SU-DHL-6 (cell line): ENCODE results near the gene SLCO1A2.

Experiments used
- H2AFZ ChIP-seq: fragments of 200-600 bp; sonication (generic); 2 replicates; pipeline ENCODE4 v1.6.1; 2014; ENCODE audit warnings: low read depth, mild to moderate bottlenecking, moderate library complexity, mixed read lengths, antibody characterized with exemption, low read length; ENCODE audit not compliant: severe bottlenecking
- H3F3A ChIP-seq: fragments of 200-600 bp; shearing (Covaris generic); 2 replicates; pipeline ENCODE4 v1.6.0; 2016; ENCODE audit warnings: antibody characterized with exemption, mild to moderate bottlenecking; ENCODE audit not compliant: insufficient read depth
- H3K27ac ChIP-seq: fragments of 200-600 bp; sonication (generic); 2 replicates; pipeline ENCODE4 v1.5.1; 2016; ENCODE audit warnings: low read depth, mild to moderate bottlenecking, low read length, moderate library complexity, mixed read lengths
- H3K27me3 ChIP-seq: fragments of 200-600 bp; sonication (generic), shearing (Covaris generic); 2 replicates; pipeline ENCODE4 v1.6.0; 2014; ENCODE audit warnings: mild to moderate bottlenecking, low read length
- H3K36me3 ChIP-seq: fragments of 200-600 bp; sonication (generic); 2 replicates; pipeline ENCODE4 v1.6.1; 2014; ENCODE audit warnings: mild to moderate bottlenecking, low read length, mixed read lengths
- H3K4me2 ChIP-seq: fragments of 300-600, 200-600 bp; shearing (Covaris generic), sonication (generic); 2 replicates; pipeline ENCODE4 v1.6.0; 2014; ENCODE audit warnings: low read length, low read depth, mild to moderate bottlenecking; ENCODE audit not compliant: poor library complexity, severe bottlenecking
- H3K4me3 ChIP-seq: fragments of 200-600 bp; sonication (generic); 2 replicates; pipeline ENCODE4 v1.5.1; 2014; ENCODE audit warnings: antibody characterized with exemption, low read length, mild to moderate bottlenecking, mixed read lengths; ENCODE audit not compliant: insufficient read depth, poor library complexity, severe bottlenecking
- H3K79me2 ChIP-seq: fragments of 200-600 bp; sonication (generic); 2 replicates; pipeline ENCODE4 v1.6.1; 2014; ENCODE audit warnings: mild to moderate bottlenecking, low read length, moderate library complexity; ENCODE audit not compliant: insufficient read depth
- H3K9ac ChIP-seq: fragments of 200-600 bp; sonication (generic); 2 replicates; pipeline ENCODE4 v1.7.0; 2014; ENCODE audit warnings: mild to moderate bottlenecking, low read length
- H3K9me2 ChIP-seq: fragments of 200-600 bp; sonication (generic); replicated peaks from 2 replicates; pipeline ENCODE4 v1.6.1; 2014; ENCODE audit warnings: low read length; ENCODE audit not compliant: insufficient read depth
- H3K9me3 ChIP-seq: fragments of 200-600 bp; sonication (generic); 2 replicates; pipeline ENCODE4 v1.6.1; 2014; ENCODE audit warnings: low read length, mixed read lengths; ENCODE audit not compliant: insufficient read depth
- H4K20me1 ChIP-seq: fragments of 200-600 bp; sonication (generic); 2 replicates; pipeline ENCODE4 v1.6.1; 2014; ENCODE audit warnings: low read depth, mild to moderate bottlenecking, antibody characterized with exemption, low read length, moderate library complexity, mixed read lengths
- EZH2phosphoT487 ChIP-seq: fragments of 200-600 bp; sonication (generic), shearing (Covaris generic); conservative IDR thresholded peaks from 2 replicates; pipeline ENCODE4 v1.6.1; 2018; ENCODE audit warnings: mild to moderate bottlenecking, antibody characterized with exemption, low read length, moderate library complexity, mixed read lengths
- TF ChIP-seq, protein P1 (sequence below): fragments of 200-600 bp; sonication (generic); IDR thresholded peaks from one replicate; pipeline ENCODE4 v1.5.1; 2017; ENCODE audit warnings: antibody characterized with exemption, mild to moderate bottlenecking, low read length, moderate library complexity; ENCODE audit not compliant: insufficient read depth, poor library complexity, severe bottlenecking

SLCO1A2 gene

DNA sequence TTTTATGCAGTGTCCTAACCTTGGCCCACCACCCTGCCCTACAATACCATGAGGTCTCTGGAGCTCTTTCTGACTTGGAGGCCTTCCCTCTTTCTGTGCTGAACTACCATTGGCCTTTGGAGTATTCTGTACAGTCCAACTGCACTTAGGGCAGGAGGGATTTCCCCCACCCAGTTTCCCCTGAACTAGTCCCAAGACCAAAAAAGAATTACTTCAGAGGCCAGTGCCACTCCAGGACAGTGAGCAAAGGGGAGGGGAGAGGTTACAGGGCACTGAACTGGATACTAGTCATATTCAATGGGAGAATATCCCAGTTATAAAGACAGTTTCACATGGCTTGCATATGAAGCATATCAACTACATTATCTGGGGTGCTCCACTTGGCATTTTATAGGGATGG is 6.1 kb downstream of the SLCO1A2 start:
- H3K36me3 ChIP-seq: no peaks in the 10 kb centered on the region
- H4K20me1 ChIP-seq: no peaks in the 10 kb centered on the region
- peaks cover 18% of the 10 kb centered on the region; the same call in 1 of the 2 replicates for H3K9me3 ChIP-seq

DNA sequence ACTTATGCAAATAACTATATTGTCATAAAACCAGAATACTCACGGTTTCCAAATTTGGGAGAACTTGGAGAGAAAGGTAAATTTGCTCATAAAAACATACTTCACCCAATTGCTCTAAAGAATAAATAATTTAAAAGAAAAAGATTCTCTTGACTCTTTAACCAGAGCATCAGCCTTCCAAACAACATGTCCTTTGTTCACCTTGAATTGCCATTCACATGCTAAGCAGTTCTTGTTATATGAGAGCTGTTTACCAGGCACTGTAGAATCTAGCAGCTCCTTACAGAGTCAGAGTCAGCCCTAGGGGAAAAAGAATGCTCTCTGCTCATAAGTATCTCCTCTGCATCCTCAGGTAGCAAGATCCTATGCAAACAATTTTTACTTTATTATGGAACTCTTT is 10.2 kb downstream of the SLCO1A2 start:
- H2AFZ ChIP-seq: no peak overlapping the region
- no peak overlapping the region for H3K4me2 ChIP-seq
- H3K79me2 ChIP-seq: no peaks in the 10 kb centered on the region
- no peak for TF ChIP-seq EZH2phosphoT487
- TF ChIP-seq, protein P1, sequence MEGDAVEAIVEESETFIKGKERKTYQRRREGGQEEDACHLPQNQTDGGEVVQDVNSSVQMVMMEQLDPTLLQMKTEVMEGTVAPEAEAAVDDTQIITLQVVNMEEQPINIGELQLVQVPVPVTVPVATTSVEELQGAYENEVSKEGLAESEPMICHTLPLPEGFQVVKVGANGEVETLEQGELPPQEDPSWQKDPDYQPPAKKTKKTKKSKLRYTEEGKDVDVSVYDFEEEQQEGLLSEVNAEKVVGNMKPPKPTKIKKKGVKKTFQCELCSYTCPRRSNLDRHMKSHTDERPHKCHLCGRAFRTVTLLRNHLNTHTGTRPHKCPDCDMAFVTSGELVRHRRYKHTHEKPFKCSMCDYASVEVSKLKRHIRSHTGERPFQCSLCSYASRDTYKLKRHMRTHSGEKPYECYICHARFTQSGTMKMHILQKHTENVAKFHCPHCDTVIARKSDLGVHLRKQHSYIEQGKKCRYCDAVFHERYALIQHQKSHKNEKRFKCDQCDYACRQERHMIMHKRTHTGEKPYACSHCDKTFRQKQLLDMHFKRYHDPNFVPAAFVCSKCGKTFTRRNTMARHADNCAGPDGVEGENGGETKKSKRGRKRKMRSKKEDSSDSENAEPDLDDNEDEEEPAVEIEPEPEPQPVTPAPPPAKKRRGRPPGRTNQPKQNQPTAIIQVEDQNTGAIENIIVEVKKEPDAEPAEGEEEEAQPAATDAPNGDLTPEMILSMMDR: no peak
- no peaks in the 10 kb centered on the region for H3K9me2 ChIP-seq
- H3F3A ChIP-seq: no peaks in the 10 kb centered on the region
- H3K27ac ChIP-seq: no peak overlapping the region
- no peaks in the 10 kb centered on the region for H3K9me3 ChIP-seq
- H4K20me1 ChIP-seq: no peaks in the 10 kb centered on the region
- no peaks in the 10 kb centered on the region for H3K36me3 ChIP-seq
- no peak overlapping the region for H3K4me3 ChIP-seq
- H3K27me3 ChIP-seq: no peaks in the 10 kb centered on the region
- H3K9ac ChIP-seq: no peak overlapping the region

More for the DNA sequence above, 6.1 kb downstream of the SLCO1A2 start:
- Histone ChIP-seq H3K9me2 (no peaks in the 10 kb centered on the region), H3K4me2 (no peak overlapping the region), H3K79me2 (no peaks in the 10 kb centered on the region), H3F3A (no peaks in the 10 kb centered on the region), H2AFZ (no peak overlapping the region), H3K27me3 (no peaks in the 10 kb centered on the region), H3K4me3 (no peak overlapping the region), H3K27ac (no peak overlapping the region), H3K9ac (no peak overlapping the region)
- TF ChIP-seq, protein P1: no peak
- TF ChIP-seq EZH2phosphoT487: no peak

GRCh38 chr12:21323736-21324135 is 11.0 kb downstream of the SLCO1A2 start:
- Histone ChIP-seq H3K9me3 (no peaks in the 10 kb centered on the region), H3K36me3 (no peaks in the 10 kb centered on the region), H3K9ac (no peak overlapping the region), H2AFZ (no peak overlapping the region), H4K20me1 (no peaks in the 10 kb centered on the region), H3K27ac (no peak overlapping the region), H3K4me3 (no peak overlapping the region), H3K9me2 (no peaks in the 10 kb centered on the region), H3F3A (no peaks in the 10 kb centered on the region), H3K4me2 (no peak overlapping the region), H3K27me3 (no peaks in the 10 kb centered on the region), H3K79me2 (no peaks in the 10 kb centered on the region)
- TF ChIP-seq EZH2phosphoT487: no peak
- TF ChIP-seq, protein P1: no peak

GRCh38 chr12:21308785-21309184 is 25.9 kb downstream of the SLCO1A2 start:
- no peak overlapping the region for H2AFZ ChIP-seq
- H3K27ac ChIP-seq: no peak overlapping the region
- no peaks in the 10 kb centered on the region for H3F3A ChIP-seq

More at GRCh38 chr12:21308785-21309184, 25.9 kb downstream of the SLCO1A2 start:
- no peaks in the 10 kb centered on the region for H4K20me1 ChIP-seq
- no peaks in the 10 kb centered on the region for H3K79me2 ChIP-seq
- H3K27me3 ChIP-seq: no peaks in the 10 kb centered on the region
- no peak overlapping the region for H3K4me3 ChIP-seq
- H3K9me3 ChIP-seq: no peaks in the 10 kb centered on the region
- no peak overlapping the region for H3K9ac ChIP-seq
- no peaks in the 10 kb centered on the region for H3K9me2 ChIP-seq
- no peak overlapping the region for H3K4me2 ChIP-seq
- no peak for TF ChIP-seq EZH2phosphoT487
- TF ChIP-seq, protein P1: no peak
- H3K36me3 ChIP-seq: no peaks in the 10 kb centered on the region
